HT1080 (cell line): Measurements from ENCODE around the gene SCT. TPM values are rescaled to one million over a fixed set of nuclear protein-coding genes. Genes with fewer than 3 reads are reported as not detected.

Experiments used
- DNase-seq: peaks from one replicate; pipeline ENCODE4 v3.0.0-alpha.2; 2015; ENCODE audit warnings: low read depth
- total RNA-seq: library from RNA; depleted of rRNA; stranded (reverse); fragments of >200 nt; shearing (Covaris generic); gene quantifications from 2 replicates; pipeline ENCODE4 v1.2.3, GENCODE V29; 2014

Gene SCT
- total RNA-seq, 1 experiment from 2014 or later = not detected

GRCh38 chr11:611001-611996, 15.7 kb downstream of the SCT start:
- DNase-seq = no peak

GRCh38 chr11:610146-610801, 16.7 kb downstream of the SCT start:
- DNase-seq = no peak

- DNase-seq = no peak
Observed at GRCh38 chr11:609341-609811, 17.6 kb downstream of the SCT start.

- no peak for DNase-seq
Observed at GRCh38 chr11:608791-609251, 18.2 kb downstream of the SCT start.

- no peak for DNase-seq
Observed at GRCh38 chr11:607971-608659, 18.9 kb downstream of the SCT start.

- DNase-seq = no peak
Observed at GRCh38 chr11:607020-607780, 19.8 kb downstream of the SCT start.

- peak; percentile 30 for DNase-seq
Observed at GRCh38 chr11:606245-606644, 20.7 kb downstream of the SCT start.

- no peak for DNase-seq
Observed at GRCh38 chr11:605286-606129, 21.5 kb downstream of the SCT start.

GRCh38 chr11:603154-603553, 23.8 kb downstream of the SCT start:
- no peak for DNase-seq

- DNase-seq = no peak
Observed at GRCh38 chr11:601573-602245, 25.3 kb downstream of the SCT start.

- DNase-seq = no peak
Observed at GRCh38 chr11:598005-598680, 28.8 kb downstream of the SCT start.

- no peak for DNase-seq
Observed at GRCh38 chr11:597166-597725, 29.7 kb downstream of the SCT start.

- DNase-seq = no peak
Observed at GRCh38 chr11:596374-596773, 30.6 kb downstream of the SCT start.

- no peak for DNase-seq
Observed at GRCh38 chr11:595400-595799, 31.6 kb downstream of the SCT start.

- DNase-seq = no peak
Observed at GRCh38 chr11:593347-593746, 33.6 kb downstream of the SCT start.

- no peak for DNase-seq
Observed at GRCh38 chr11:592918-593317, 34.1 kb downstream of the SCT start.

GRCh38 chr11:592501-592900, 34.5 kb downstream of the SCT start:
- no peak for DNase-seq

- no peak for DNase-seq
Observed at GRCh38 chr11:590997-591396, 36.0 kb downstream of the SCT start.

GRCh38 chr11:589798-590197, 37.2 kb downstream of the SCT start:
- DNase-seq = no peak
